Liver (tissue), 3 donors: ENCODE results near the gene CFAP53.

Experiments
- EGR1 ChIP-seq, 2 donors: IDR thresholded peaks; 2 replicates each; pipeline ENCODE4 v1.6.1; 2016 to 2018; ENCODE audit warnings: antibody characterized with exemption in 2 of 2, low read depth in 2 of 2
- FOXA1 ChIP-seq: IDR thresholded peaks from 2 replicates; pipeline ENCODE4 v1.6.1; 2016; ENCODE audit warnings: antibody characterized with exemption
- GABPA ChIP-seq, 2 donors: IDR thresholded peaks in 1 of 2; conservative IDR thresholded peaks in 1 of 2; 2 replicates each; pipeline ENCODE4 v1.6.1; 2016; ENCODE audit warnings: antibody characterized with exemption in 2 of 2, mild to moderate bottlenecking in 1 of 2, moderate library complexity in 1 of 2
- HNF4G ChIP-seq: IDR thresholded peaks from 2 replicates; pipeline ENCODE4 v1.6.1; 2016; ENCODE audit warnings: antibody characterized with exemption
- JUND ChIP-seq, 2 donors: IDR thresholded peaks; 2 replicates each; pipeline ENCODE4 v1.6.1; 2016; ENCODE audit warnings: antibody characterized with exemption in 2 of 2
- RAD21 ChIP-seq, 2 donors: IDR thresholded peaks; 2 replicates each; pipeline ENCODE4 v1.6.1; 2016; ENCODE audit warnings: antibody characterized with exemption in 2 of 2, mild to moderate bottlenecking in 2 of 2
- SP1 ChIP-seq: IDR thresholded peaks from 2 replicates; pipeline ENCODE4 v1.6.1; 2018; ENCODE audit warnings: antibody characterized with exemption, mild to moderate bottlenecking
- TAF1 ChIP-seq: conservative IDR thresholded peaks from 2 replicates; pipeline ENCODE4 v1.6.1; 2016; ENCODE audit warnings: antibody characterized with exemption, mild to moderate bottlenecking
- YY1 ChIP-seq: IDR thresholded peaks from 2 replicates; pipeline ENCODE4 v1.6.1; 2016; ENCODE audit warnings: antibody characterized with exemption, mild to moderate bottlenecking
- TF ChIP-seq, protein P1 (sequence below): IDR thresholded peaks from 2 replicates; pipeline ENCODE4 v1.6.1; 2016; ENCODE audit warnings: antibody characterized with exemption
- TF ChIP-seq, protein P2 (sequence below): IDR thresholded peaks from 2 replicates; pipeline ENCODE4 v1.6.1; 2016; ENCODE audit warnings: antibody characterized with exemption
- TF ChIP-seq, protein P3 (sequence below): fragments of 150-350 bp; IDR thresholded peaks from 2 replicates; pipeline ENCODE4 v1.5.1; 2017; ENCODE audit warnings: improper control_type of control experiment, low read depth, low read length; ENCODE audit not compliant: missing input control
- TF ChIP-seq, protein P4 (sequence below): IDR thresholded peaks from 2 replicates; pipeline ENCODE4 v1.6.1; 2016; ENCODE audit warnings: antibody characterized with exemption, mild to moderate bottlenecking
- TF ChIP-seq, protein P5 (sequence below): IDR thresholded peaks from 2 replicates; pipeline ENCODE4 v1.6.1; 2016; ENCODE audit warnings: antibody characterized with exemption
- donor health status: healthy.
- donor health status: healthy.

DNA sequence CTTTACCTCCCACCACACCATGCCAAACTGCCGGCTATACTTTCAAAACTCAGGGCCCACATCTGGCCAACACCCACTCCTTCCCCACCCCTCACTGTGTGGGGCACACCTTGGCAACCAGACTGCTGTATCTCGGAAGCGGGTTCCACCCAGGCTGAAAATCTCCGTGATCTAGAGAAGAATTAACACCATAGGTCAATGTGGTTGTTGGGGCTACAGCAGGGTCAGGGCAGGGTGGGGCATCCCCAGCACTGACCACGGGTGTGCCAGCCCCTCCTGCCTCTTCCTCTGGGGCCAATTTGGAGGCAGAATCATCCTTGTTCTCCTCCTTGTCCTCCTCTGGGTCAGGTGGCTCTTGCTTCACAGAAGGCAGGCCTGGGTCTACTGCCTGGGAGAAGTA lies 6.3 kb upstream of the CFAP53 start:
- TF ChIP-seq, protein P1, sequence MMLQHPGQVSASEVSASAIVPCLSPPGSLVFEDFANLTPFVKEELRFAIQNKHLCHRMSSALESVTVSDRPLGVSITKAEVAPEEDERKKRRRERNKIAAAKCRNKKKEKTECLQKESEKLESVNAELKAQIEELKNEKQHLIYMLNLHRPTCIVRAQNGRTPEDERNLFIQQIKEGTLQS = no peak
- TF ChIP-seq JUND (IDR thresholded peaks at IDR 0.05) (no peak), RAD21 (IDR thresholded peaks at IDR 0.05) (no peak), TAF1 (no peak), YY1 (no peak), SP1 (no peak), GABPA (IDR thresholded peaks at IDR 0.05 in 1 of 2, conservative IDR thresholded peaks at IDR 0.05 in 1 of 2) (no peak), EGR1 (IDR thresholded peaks at IDR 0.05; ENCODE audit: low read depth in 2 of 2) (no peak), FOXA1 (no peak), HNF4G (no peak)
- TF ChIP-seq, protein P2, sequence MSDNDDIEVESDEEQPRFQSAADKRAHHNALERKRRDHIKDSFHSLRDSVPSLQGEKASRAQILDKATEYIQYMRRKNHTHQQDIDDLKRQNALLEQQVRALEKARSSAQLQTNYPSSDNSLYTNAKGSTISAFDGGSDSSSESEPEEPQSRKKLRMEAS = no peak
- TF ChIP-seq, protein P3, sequence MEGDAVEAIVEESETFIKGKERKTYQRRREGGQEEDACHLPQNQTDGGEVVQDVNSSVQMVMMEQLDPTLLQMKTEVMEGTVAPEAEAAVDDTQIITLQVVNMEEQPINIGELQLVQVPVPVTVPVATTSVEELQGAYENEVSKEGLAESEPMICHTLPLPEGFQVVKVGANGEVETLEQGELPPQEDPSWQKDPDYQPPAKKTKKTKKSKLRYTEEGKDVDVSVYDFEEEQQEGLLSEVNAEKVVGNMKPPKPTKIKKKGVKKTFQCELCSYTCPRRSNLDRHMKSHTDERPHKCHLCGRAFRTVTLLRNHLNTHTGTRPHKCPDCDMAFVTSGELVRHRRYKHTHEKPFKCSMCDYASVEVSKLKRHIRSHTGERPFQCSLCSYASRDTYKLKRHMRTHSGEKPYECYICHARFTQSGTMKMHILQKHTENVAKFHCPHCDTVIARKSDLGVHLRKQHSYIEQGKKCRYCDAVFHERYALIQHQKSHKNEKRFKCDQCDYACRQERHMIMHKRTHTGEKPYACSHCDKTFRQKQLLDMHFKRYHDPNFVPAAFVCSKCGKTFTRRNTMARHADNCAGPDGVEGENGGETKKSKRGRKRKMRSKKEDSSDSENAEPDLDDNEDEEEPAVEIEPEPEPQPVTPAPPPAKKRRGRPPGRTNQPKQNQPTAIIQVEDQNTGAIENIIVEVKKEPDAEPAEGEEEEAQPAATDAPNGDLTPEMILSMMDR = no peak
- TF ChIP-seq, protein P4, sequence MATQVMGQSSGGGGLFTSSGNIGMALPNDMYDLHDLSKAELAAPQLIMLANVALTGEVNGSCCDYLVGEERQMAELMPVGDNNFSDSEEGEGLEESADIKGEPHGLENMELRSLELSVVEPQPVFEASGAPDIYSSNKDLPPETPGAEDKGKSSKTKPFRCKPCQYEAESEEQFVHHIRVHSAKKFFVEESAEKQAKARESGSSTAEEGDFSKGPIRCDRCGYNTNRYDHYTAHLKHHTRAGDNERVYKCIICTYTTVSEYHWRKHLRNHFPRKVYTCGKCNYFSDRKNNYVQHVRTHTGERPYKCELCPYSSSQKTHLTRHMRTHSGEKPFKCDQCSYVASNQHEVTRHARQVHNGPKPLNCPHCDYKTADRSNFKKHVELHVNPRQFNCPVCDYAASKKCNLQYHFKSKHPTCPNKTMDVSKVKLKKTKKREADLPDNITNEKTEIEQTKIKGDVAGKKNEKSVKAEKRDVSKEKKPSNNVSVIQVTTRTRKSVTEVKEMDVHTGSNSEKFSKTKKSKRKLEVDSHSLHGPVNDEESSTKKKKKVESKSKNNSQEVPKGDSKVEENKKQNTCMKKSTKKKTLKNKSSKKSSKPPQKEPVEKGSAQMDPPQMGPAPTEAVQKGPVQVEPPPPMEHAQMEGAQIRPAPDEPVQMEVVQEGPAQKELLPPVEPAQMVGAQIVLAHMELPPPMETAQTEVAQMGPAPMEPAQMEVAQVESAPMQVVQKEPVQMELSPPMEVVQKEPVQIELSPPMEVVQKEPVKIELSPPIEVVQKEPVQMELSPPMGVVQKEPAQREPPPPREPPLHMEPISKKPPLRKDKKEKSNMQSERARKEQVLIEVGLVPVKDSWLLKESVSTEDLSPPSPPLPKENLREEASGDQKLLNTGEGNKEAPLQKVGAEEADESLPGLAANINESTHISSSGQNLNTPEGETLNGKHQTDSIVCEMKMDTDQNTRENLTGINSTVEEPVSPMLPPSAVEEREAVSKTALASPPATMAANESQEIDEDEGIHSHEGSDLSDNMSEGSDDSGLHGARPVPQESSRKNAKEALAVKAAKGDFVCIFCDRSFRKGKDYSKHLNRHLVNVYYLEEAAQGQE = no peak
- TF ChIP-seq, protein P5, sequence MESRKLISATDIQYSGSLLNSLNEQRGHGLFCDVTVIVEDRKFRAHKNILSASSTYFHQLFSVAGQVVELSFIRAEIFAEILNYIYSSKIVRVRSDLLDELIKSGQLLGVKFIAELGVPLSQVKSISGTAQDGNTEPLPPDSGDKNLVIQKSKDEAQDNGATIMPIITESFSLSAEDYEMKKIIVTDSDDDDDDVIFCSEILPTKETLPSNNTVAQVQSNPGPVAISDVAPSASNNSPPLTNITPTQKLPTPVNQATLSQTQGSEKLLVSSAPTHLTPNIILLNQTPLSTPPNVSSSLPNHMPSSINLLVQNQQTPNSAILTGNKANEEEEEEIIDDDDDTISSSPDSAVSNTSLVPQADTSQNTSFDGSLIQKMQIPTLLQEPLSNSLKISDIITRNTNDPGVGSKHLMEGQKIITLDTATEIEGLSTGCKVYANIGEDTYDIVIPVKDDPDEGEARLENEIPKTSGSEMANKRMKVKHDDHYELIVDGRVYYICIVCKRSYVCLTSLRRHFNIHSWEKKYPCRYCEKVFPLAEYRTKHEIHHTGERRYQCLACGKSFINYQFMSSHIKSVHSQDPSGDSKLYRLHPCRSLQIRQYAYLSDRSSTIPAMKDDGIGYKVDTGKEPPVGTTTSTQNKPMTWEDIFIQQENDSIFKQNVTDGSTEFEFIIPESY = no peak
